PC-3 (cell line): ENCODE data around the gene GBX1. TPM values are rescaled to one million over a fixed set of nuclear protein-coding genes. Genes with fewer than 3 reads are reported as not detected.

Experiments used
- ATAC-seq: fragments of 200-7000 bp; cut with Tn5 transposase; 2 replicates; pipeline ENCODE4 v1.9.1; 2020; ENCODE audit warnings: mild to moderate bottlenecking, moderate library complexity
- BruUV-seq: library from RNA; stranded (reverse); fragments of 400-500 nt; replicated peaks from 2 replicates; lab custom pipeline; 2021; lab: Mats Ljungman, UMichigan
- CTCF ChIA-PET: fragments of 300-600 bp; sonication (Branson Sonifier 250); formaldehyde crosslinking; loops from one replicate; lab custom pipeline; 2022; ENCODE audit warnings: antibody characterized with exemption; lab: Charles Lee
- POLR2A ChIA-PET: fragments of 300-600 bp; sonication (Branson Sonifier 250); formaldehyde crosslinking; loops from one replicate; lab custom pipeline; 2022; ENCODE audit warnings: antibody characterized with exemption; ENCODE audit not compliant: unreplicated experiment; lab: Charles Lee
- DNase-seq: peaks from one replicate; pipeline ENCODE4 v3.0.0-alpha.2; 2015
- H2AFZ ChIP-seq: fragments of 300-600 bp; sonication (generic); 2 replicates; pipeline ENCODE4 v1.6.0; 2016; ENCODE audit warnings: antibody characterized with exemption, low read length
- H3F3A ChIP-seq: fragments of 300-600 bp; sonication (generic); one replicate; pipeline ENCODE4 v1.6.0; 2017; ENCODE audit warnings: antibody characterized with exemption, low read length, control low read depth, mild to moderate bottlenecking; ENCODE audit not compliant: unreplicated experiment
- H3K27ac ChIP-seq: fragments of 300-600 bp; sonication (generic); 2 replicates; pipeline ENCODE4 v1.5.1; 2016; ENCODE audit warnings: mild to moderate bottlenecking, low read length
- H3K27me3 ChIP-seq: fragments of 300-600 bp; sonication (generic); 2 replicates; pipeline ENCODE4 v1.6.1; 2016; ENCODE audit warnings: low read length, mixed read lengths
- H3K36me3 ChIP-seq: fragments of 300-600 bp; sonication (generic); 2 replicates; pipeline ENCODE4 v1.6.1; 2016; ENCODE audit warnings: low read depth, mixed run types, low read length, mixed read lengths
- H3K4me1 ChIP-seq: fragments of 300-600 bp; sonication (generic); 2 replicates; pipeline ENCODE4 v1.5.1; 2016; ENCODE audit warnings: low read length; ENCODE audit not compliant: insufficient read depth
- H3K4me2 ChIP-seq: fragments of 300-600 bp; sonication (generic); 2 replicates; pipeline ENCODE4 v1.6.0; 2016; ENCODE audit warnings: low read length
- H3K4me3 ChIP-seq: fragments of 300-600 bp; sonication (generic); 2 replicates; pipeline ENCODE4 v1.5.1; 2016; ENCODE audit warnings: mild to moderate bottlenecking, low read length, mixed read lengths
- H3K79me2 ChIP-seq: fragments of 300-600 bp; sonication (generic); 2 replicates; pipeline ENCODE4 v1.6.1; 2017; ENCODE audit warnings: low read length, mixed read lengths
- H3K9ac ChIP-seq: fragments of 300-600 bp; sonication (generic); 2 replicates; pipeline ENCODE4 v1.6.0; 2016; ENCODE audit warnings: mild to moderate bottlenecking, low read length
- H3K9me2 ChIP-seq: fragments of 300-600 bp; sonication (generic); replicated peaks from 2 replicates; pipeline ENCODE4 v1.6.1; 2016; ENCODE audit warnings: mixed run types, low read length, mixed read lengths
- H3K9me3 ChIP-seq: fragments of 300-600 bp; sonication (generic); 2 replicates; pipeline ENCODE4 v1.6.1; 2016; ENCODE audit warnings: low read length, mixed read lengths
- H4K20me1 ChIP-seq: fragments of 300-600 bp; sonication (generic); 2 replicates; pipeline ENCODE4 v1.6.1; 2016; ENCODE audit warnings: low read length, mixed read lengths
- EZH2 ChIP-seq: fragments of 300-600 bp; sonication (generic); IDR thresholded peaks from one replicate; pipeline ENCODE4 v1.6.1; 2017; ENCODE audit warnings: antibody characterized with exemption, mild to moderate bottlenecking, low read length; ENCODE audit not compliant: unreplicated experiment
- EZH2phosphoT487 ChIP-seq: fragments of 300-600 bp; sonication (generic); IDR thresholded peaks from 2 replicates; pipeline ENCODE4 v1.6.1; 2018; ENCODE audit warnings: mild to moderate bottlenecking, antibody characterized with exemption, low read length, borderline replicate concordance
- intact Hi-C: fragments of 100-400 bp; cut with micrococcal nuclease; formaldehyde crosslinking; loops from 2 replicates; pipeline ENCODE4 v1.9.0; 2023
- total RNA-seq: library from RNA; depleted of rRNA; stranded (reverse); fragments of >200 nt; gene quantifications from 2 replicates; pipeline ENCODE4 v1.2.3, GENCODE V29; 2014
- TF ChIP-seq, protein P1 (sequence below): fragments of 300-600 bp; sonication (generic); conservative IDR thresholded peaks from 2 replicates; pipeline ENCODE4 v1.5.1; 2017; ENCODE audit warnings: antibody characterized with exemption, low read depth, mild to moderate bottlenecking, low read length

GBX1 gene
- total RNA-seq, 1 experiment from 2014 or later, result not detected

DNA sequence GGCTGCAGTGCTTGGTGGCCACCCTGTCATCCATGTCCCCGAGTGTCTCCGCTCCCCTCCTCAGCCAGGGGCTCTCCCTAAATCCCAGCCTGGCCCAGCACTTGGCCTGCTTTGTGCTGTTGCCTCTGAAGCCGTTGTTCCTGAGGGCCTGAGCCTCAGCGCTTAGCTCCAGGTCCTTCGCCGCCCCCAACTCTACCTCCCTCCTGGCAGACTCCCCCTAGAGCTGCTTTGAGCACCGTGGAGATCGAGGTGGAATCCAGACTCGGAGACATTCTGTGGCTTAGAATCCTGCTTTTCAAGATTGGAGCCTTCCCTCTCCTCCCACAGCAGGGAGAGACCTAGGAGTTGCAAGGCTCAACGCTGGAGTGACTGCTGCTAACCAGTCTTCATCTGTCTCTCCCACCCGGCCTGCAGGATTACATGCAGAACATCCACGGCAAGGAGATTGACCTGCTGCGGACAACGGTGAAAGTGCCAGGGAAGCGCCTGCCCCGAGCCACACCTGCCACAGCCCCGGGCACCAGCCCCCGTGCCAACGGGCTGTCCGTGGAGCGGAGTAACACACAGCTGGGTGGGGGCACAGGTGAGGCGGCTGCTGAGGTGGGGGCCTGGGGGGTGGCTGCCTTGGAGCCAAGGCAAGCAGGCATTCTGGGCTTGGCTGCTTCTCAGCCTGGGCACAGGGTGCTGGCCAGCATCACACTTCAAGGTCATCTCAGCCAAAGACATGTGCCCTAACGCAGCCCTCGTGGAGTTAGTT lies 33.3 kb downstream of the GBX1 start:
- ATAC-seq (no peak), DNase-seq (no peak)
- Histone ChIP-seq H3K36me3 (peaks cover 2% of the 10 kb centered on the region; the same call in 1 of the 2 replicates), H3K4me1 (no peaks in the 10 kb centered on the region), H3K4me3 (no peak overlapping the region), H3K27ac (no peak overlapping the region), H4K20me1 (no peaks in the 10 kb centered on the region), H3K27me3 (no peaks in the 10 kb centered on the region), H3K9me3 (no peaks in the 10 kb centered on the region), H3K9ac (no peak overlapping the region), H3F3A (no peaks in the 10 kb centered on the region), H3K79me2 (no peaks in the 10 kb centered on the region), H3K4me2 (no peak overlapping the region), H3K9me2 (no peaks in the 10 kb centered on the region), H2AFZ (no peak overlapping the region)
- no TSS peak for BruUV-seq
- ChIA-PET CTCF (no interaction called here), POLR2A (no interaction called here)
- TF ChIP-seq, protein P1, sequence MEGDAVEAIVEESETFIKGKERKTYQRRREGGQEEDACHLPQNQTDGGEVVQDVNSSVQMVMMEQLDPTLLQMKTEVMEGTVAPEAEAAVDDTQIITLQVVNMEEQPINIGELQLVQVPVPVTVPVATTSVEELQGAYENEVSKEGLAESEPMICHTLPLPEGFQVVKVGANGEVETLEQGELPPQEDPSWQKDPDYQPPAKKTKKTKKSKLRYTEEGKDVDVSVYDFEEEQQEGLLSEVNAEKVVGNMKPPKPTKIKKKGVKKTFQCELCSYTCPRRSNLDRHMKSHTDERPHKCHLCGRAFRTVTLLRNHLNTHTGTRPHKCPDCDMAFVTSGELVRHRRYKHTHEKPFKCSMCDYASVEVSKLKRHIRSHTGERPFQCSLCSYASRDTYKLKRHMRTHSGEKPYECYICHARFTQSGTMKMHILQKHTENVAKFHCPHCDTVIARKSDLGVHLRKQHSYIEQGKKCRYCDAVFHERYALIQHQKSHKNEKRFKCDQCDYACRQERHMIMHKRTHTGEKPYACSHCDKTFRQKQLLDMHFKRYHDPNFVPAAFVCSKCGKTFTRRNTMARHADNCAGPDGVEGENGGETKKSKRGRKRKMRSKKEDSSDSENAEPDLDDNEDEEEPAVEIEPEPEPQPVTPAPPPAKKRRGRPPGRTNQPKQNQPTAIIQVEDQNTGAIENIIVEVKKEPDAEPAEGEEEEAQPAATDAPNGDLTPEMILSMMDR, result no peak
- TF ChIP-seq EZH2phosphoT487, result no peak
- no peak for TF ChIP-seq EZH2
- intact Hi-C loops, result no loop called here

DNA sequence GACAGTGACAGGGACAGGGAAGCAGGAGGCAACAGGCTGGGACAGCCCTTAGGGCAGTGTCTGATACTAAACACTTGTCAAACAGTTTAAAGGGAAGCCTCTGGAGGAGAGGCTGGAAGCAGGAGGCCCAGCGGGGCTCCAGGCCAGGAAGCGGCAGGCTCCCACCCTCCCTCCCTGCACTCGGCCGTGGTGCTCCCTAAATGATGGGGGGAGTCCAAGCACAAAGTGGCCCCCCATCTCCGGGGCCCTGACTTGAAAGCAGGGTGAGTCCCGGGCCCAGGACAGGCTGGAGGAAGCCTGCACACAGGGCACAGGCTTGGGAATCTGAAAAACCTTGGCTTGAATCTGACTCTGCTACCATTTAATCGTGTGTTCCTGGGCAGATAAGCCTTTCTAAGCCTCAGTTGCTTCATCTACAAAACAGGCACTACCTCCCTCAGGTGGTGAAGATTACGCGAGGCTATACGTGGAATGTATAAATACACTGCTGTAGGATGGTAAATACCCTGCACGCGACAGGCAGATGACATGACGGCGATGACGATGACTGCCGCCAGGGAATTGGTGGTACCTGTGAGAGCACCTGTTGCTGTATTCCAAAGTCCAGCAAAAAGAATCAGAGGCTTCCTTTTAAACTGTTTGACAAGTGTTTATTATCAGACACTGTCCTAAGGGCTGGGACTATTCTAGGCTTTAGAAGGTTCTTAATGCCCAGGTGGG lies 34.1 kb downstream of the GBX1 start:
- Histone ChIP-seq H3K9me2 (no peaks in the 10 kb centered on the region), H3K27me3 (no peaks in the 10 kb centered on the region), H3K9ac (no peak overlapping the region), H2AFZ (no peak overlapping the region), H3K79me2 (no peaks in the 10 kb centered on the region), H3F3A (no peaks in the 10 kb centered on the region), H3K9me3 (no peaks in the 10 kb centered on the region), H3K36me3 (peaks cover 2% of the 10 kb centered on the region; the same call in 1 of the 2 replicates), H3K4me1 (no peaks in the 10 kb centered on the region), H3K27ac (no peak overlapping the region), H3K4me2 (no peak overlapping the region), H4K20me1 (no peaks in the 10 kb centered on the region), H3K4me3 (no peak overlapping the region)
- no TSS peak for BruUV-seq
- ATAC-seq, result no peak
- no peak for DNase-seq
- ChIA-PET CTCF (no interaction called here), POLR2A (no interaction called here)
- intact Hi-C loops, result no loop called here
- TF ChIP-seq EZH2phosphoT487 (no peak), EZH2 (no peak)
- TF ChIP-seq, protein P1, result no peak
